ENCODE data around the gene CD248.

CD248 gene

GRCh38 chr11:66346476-66347424, 29.9 kb upstream of the CD248 start:
- peak overlapping the region; percentile 69 for H3K4me3 ChIP-seq (replicated peaks; ENCODE audit: low read depth, low read length)
- TF ChIP-seq CTCF (IDR thresholded peaks at IDR 0.05; ENCODE audit: low read length, missing control alignments): no peak
- no peak for DNase-seq (ENCODE audit: low read depth)

DNA sequence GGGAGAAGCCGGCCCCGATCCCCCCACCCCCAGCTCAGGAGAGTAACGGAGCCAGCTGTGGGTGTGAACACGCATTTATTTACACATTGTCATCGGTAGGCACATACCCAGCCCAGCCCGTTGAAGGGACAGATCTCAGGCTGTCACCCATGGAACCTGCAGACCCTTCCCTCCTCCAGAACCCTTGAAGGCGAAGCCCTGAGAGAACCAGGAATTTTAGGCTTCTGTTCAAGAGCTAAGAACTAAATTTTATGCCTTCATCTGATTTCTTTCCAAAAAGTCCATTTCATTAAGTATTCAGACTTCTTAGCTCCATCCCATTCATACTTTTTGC, 28.4 kb upstream of the CD248 start:
- DNase-seq (ENCODE audit: low read depth): no peak
- no peak for TF ChIP-seq CTCF (IDR thresholded peaks at IDR 0.05; ENCODE audit: low read length, missing control alignments)

GRCh38 chr11:66344550-66345315, 27.9 kb upstream of the CD248 start, which contains the start of gene BRMS1:
Gene BRMS1, minus strand, starts transcription at chr11:66345104. Its CDS starts 2,870 bp downstream, at chr11:66342234.
- TF ChIP-seq CTCF (IDR thresholded peaks at IDR 0.05; ENCODE audit: low read length, missing control alignments): no peak
- DNase-seq (ENCODE audit: low read depth): peak; percentile 98
- peak within 1 kb of the TSS; percentile 97 for H3K4me3 ChIP-seq (replicated peaks; ENCODE audit: low read depth, low read length)

More for the DNA sequence above, 28.4 kb upstream of the CD248 start:
- peak overlapping the region; percentile 97 for H3K4me3 ChIP-seq (replicated peaks; ENCODE audit: low read depth, low read length)

- no peak overlapping the region for H3K4me3 ChIP-seq (replicated peaks; ENCODE audit: low read depth, low read length)
- no peak for DNase-seq (ENCODE audit: low read depth)
- no peak for TF ChIP-seq CTCF (IDR thresholded peaks at IDR 0.05; ENCODE audit: low read length, missing control alignments)
Observed at GRCh38 chr11:66343176-66343575, 26.3 kb upstream of the CD248 start.

GRCh38 chr11:66341502-66342126, 24.8 kb upstream of the CD248 start:
- H3K4me3 ChIP-seq (replicated peaks; ENCODE audit: low read depth, low read length): no peak overlapping the region
- TF ChIP-seq CTCF (IDR thresholded peaks at IDR 0.05; ENCODE audit: low read length, missing control alignments): no peak
- DNase-seq (ENCODE audit: low read depth): no peak

DNA sequence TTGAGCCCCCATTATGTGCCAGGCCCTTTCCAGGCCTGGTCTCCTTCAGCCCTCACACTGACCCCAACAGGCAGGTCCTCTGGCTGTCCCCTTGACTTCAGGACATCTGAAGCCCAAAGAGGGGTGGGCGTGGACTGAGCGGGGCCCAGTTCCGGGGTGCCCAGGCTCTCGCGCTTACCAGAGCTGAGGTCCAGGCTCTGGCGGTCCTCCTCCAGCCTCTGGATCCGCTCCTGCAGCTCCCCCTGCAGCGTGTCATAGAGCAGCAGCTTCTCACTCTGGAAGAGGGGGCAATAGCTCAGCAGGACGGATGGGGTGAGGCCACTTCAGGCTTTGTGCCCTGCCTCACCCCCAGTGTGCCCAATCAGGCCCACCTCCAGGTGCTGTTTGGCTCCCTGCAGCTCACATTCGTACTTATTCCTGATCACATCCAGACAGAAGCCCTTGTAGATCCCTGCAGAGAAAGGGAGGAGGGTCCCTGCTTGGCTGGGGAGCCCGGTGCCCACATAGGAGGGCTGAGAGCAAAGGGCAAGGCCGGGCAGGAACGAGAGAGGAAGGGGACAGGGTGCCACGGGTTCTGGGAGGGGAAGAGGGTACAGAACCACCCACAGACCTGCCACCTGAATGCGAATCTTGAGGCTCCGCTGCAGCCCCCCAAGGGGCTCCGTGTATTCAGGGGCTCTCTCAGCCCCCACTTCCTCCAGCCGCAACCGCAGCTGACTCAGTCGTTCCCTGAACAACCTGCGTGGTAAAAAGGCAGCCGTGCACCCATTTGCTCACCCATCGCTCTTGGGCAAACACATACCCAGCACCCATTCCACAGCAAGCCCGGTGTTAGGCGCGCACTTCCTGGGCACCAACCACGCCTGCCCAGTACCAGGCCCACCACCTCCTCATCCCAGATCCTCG, 24.0 kb upstream of the CD248 start:
- no peak for TF ChIP-seq CTCF (IDR thresholded peaks at IDR 0.05; ENCODE audit: low read length, missing control alignments)
- no peak for DNase-seq (ENCODE audit: low read depth)

More for the DNA sequence above, 24.0 kb upstream of the CD248 start:
- H3K4me3 ChIP-seq (replicated peaks; ENCODE audit: low read depth, low read length): no peak overlapping the region

Measured in fibroblast of pulmonary artery (primary cell).